DOHH2 (cell line): Measurements from ENCODE around the gene CACNA2D3.

ENCODE experiments used
- EZH2phosphoT487 ChIP-seq: fragments of 200-600 bp; sonication (generic); IDR thresholded peaks from 2 replicates; pipeline ENCODE4 v1.6.1; 2017; ENCODE audit warnings: borderline replicate concordance, mild to moderate bottlenecking, antibody characterized with exemption, low read length, moderate library complexity, mixed read lengths
- TF ChIP-seq, protein P1 (sequence below): fragments of 200-600 bp; sonication (generic); IDR thresholded peaks from one replicate; pipeline ENCODE4 v1.5.1; 2014; ENCODE audit warnings: antibody characterized with exemption, mild to moderate bottlenecking, low read depth, low read length; ENCODE audit not compliant: poor library complexity, severe bottlenecking

DNA sequence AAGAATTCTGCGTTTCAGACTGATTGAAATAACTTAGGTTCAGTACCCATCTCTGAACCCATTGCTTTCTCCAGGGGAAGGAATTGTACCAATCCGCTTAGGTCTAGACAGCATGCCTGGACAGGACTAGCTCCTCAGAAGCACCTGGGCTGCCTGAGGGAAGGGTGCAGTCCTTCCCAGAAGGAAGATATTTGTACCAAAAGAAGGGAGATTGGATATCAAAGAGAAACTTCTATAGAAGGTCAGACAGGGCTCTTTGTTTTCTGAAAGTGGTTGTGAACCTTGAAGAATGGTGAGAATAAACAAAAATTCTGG, 939.3 kb downstream of the CACNA2D3 start:
- TF ChIP-seq, protein P1, sequence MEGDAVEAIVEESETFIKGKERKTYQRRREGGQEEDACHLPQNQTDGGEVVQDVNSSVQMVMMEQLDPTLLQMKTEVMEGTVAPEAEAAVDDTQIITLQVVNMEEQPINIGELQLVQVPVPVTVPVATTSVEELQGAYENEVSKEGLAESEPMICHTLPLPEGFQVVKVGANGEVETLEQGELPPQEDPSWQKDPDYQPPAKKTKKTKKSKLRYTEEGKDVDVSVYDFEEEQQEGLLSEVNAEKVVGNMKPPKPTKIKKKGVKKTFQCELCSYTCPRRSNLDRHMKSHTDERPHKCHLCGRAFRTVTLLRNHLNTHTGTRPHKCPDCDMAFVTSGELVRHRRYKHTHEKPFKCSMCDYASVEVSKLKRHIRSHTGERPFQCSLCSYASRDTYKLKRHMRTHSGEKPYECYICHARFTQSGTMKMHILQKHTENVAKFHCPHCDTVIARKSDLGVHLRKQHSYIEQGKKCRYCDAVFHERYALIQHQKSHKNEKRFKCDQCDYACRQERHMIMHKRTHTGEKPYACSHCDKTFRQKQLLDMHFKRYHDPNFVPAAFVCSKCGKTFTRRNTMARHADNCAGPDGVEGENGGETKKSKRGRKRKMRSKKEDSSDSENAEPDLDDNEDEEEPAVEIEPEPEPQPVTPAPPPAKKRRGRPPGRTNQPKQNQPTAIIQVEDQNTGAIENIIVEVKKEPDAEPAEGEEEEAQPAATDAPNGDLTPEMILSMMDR: no peak
- TF ChIP-seq EZH2phosphoT487: no peak
